GM12892 (cell line): ENCODE data around the gene HSPD1. TPM values are rescaled to one million over a fixed set of nuclear protein-coding genes. Genes with fewer than 3 reads are reported as not detected.
A peak's percentile ranks its signal among the peaks of the same experiment; 100 is the strongest.

Source experiments
- DNase-seq: peaks from one replicate; pipeline ENCODE4 v3.0.0; 2011; ENCODE audit not compliant: insufficient read length
- FAIRE-seq: peaks from 2 replicates; lab custom pipeline; 2011; peaks lifted over from hg19 to GRCh38; lab: Jason Lieb, UNC
- POLR2A ChIP-seq: IDR thresholded peaks from 2 replicates; pipeline ENCODE4 v1.6.1; 2011; ENCODE audit warnings: low read depth, low read length, control low read depth
- POLR2AphosphoS5 ChIP-seq: IDR thresholded peaks from 2 replicates; pipeline ENCODE4 v1.6.1; 2011; ENCODE audit warnings: low read depth, low read length, control low read depth
- TAF1 ChIP-seq: IDR thresholded peaks from 2 replicates; pipeline ENCODE4 v1.6.1; 2011; ENCODE audit warnings: low read depth, mild to moderate bottlenecking, control low read depth, low read length, borderline replicate concordance
- polyA plus RNA-seq: library from polyadenylated mRNA; unstranded; fragments of >200 nt; gene quantifications from one replicate; pipeline ENCODE4 v1.2.1, GENCODE V29; 2012; ENCODE audit warnings: missing spikeins, inconsistent platforms; ENCODE audit not compliant: missing spikeins

HSPD1 gene
- 524 TPM for polyA plus RNA-seq

DNA sequence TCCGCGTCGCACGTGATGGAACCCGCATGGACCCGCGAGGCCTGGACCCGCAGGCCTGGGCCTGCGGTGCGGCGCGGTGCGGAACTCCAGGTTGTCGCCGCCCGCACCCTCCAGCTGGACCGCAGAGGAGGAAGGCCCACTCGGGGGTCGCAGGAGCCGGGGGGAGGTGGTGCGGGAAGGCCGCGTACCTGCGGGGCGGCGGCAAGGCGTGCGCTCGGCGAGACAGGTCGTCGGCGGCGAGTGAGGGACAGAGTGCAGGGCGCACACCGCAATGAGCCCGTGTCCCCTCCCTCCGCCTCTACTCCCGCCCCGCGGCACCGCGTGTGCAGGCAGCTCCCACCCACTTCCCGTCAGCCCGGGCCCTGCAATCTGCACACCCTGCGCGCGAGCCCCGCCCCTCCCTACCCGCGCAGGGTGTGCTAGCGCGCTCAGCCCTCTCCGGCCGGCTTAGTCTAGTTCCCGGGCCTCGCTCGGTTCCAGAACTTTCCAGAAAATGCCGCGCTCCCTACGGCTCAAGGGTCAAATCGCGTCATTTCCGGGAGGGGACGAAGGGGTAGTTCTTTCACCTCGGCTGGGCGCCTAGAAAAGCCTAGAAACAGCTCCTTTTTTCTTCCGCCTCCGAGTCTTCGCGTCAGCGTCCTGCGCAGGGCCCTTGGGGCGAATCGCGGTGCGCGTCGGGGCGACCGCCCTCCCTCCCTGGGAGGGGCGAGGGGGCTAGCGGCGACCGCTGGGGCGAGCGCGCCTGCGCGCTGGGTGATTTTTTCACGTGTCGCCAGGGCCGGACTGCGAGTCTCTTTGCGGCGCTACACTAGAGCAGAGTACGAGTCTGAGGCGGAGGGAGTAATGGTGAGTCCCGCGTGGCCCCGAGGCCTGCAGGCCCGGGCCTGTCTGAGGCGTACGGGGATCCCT lies at the start of gene HSPD1, which contains the start of gene HSPE1:
HSPD1 (minus strand) TSS at position 247 of the 909 bp plus-strand sequence. CDS start 992 bp downstream, outside the sequence.
HSPE1 (plus strand) TSS at position 786 of the 909 bp plus-strand sequence; CDS start at position 844, 58 bp downstream.
- peak; percentile 97 for FAIRE-seq
- TF ChIP-seq POLR2A: peak; percentile 96
- peak; percentile 93 for TF ChIP-seq TAF1
- TF ChIP-seq POLR2AphosphoS5: peak; percentile 98
- peak; percentile 84 for DNase-seq

DNA sequence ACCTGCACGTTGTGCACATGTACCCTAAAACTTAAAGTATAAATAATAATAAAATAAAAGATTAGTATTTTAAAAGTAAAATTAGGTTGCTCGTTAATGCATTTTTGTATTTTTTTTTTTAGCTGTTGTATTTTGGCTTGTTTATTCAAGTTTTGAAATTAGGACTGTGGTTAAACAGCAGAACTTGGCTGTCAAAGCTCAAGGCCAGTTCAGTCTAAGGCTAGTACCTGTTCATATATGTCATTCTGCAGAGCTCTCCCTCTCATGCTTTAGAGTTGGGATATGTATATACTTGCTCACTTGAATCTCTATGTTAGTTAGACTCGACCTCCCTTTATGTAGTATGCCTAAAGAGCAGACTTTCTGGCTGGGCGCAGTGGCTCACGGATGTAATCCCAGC lies 48.9 kb upstream of the HSPD1 start:
- DNase-seq (no peak), FAIRE-seq (no peak)
- no peak for TF ChIP-seq TAF1
- no peak for TF ChIP-seq POLR2AphosphoS5
- TF ChIP-seq POLR2A: no peak

DNA sequence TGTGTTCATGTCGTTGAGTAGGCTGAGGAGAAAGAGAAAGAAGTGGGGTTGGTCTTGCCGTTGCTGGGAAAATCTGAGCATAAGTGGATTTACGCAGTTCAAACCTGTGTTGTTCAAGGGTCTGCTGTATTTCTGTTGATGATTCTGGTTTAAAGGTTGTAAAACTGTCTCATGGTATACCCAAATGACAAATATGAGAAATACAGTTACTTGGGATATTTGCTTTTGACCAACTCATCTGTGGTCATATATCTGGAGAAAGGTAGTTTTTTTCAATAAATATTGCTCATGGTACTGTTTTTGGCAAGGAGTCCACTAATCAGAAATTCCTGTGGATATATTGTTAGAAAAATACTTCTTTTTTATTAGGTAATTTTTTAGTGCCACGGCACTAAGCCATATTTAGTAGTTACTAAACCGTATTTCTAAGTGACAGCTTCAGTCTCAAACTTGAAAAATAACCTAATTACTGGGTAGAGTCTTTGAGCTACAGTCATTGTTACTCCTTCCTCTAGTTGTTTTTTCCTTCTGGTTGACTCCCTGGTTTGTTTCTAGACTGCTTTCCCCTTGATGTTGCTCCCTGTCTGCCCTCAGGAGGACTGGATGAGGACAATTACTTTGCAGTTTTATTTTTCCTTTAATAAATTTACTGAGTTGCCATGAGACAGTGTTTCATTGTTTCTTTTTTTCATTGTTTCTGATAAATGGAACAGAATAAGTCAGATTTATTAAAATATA lies 47.7 kb upstream of the HSPD1 start:
- no peak for DNase-seq
- no peak for FAIRE-seq
- TF ChIP-seq TAF1 (no peak), POLR2AphosphoS5 (no peak), POLR2A (no peak)

DNA sequence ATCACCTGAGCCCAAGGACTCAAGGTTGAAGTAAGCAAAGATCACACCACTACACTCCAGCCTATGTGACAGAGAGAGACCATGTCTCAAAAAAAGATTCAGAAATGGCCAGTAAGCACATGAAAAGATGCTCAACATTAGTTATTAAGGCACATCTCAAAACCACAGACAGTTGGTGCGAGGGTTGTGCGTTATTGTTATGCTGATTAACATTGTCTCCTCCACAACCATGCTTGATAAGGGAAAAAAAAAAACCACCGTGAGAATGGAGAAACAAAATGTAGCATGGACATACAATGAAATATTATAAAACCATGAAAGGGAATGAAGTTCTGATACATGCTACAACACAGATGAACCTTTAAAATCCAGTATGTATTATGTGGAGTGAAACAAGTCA lies 43.6 kb upstream of the HSPD1 start:
- FAIRE-seq (no peak), DNase-seq (no peak)
- TF ChIP-seq POLR2AphosphoS5 (no peak), POLR2A (no peak), TAF1 (no peak)

DNA sequence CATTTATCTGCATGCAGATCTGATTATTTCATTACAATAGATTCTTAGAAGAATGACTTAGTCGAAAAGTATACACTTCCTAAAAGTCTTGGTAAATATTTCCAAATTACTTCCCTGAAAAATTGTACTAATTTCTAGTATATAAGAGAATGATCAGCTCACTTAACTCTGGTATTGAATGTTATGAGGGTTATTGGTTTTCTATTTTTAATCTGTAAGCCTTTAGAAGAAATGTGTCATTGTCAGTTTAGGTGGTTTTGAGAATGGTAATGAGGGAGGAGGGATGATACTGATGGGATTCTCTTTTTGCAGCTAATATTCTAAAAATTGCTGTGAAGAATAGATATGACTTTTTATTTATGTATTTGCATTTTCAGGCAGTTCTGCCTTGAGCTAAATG lies 40.1 kb upstream of the HSPD1 start:
- DNase-seq (no peak), FAIRE-seq (no peak)
- no peak for TF ChIP-seq TAF1
- TF ChIP-seq POLR2AphosphoS5: no peak
- TF ChIP-seq POLR2A: no peak

DNA sequence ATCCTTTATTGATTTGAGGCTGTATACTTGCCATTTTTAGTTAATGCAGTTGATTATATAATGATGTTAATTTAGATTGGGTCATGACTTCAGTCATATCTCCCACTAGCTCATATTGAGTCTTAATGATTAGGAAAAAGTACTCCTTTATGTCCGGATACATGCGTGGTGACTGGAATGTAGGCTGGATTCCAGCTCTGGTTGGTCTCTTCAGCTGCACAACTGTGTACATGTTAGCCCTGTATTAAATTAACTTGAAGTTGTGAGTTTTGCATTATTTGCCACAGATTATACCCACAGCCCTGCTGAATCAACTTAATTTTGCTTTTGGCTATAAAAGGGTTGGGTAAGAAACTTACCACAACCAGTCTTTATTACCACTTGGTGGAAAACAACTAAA lies 38.8 kb upstream of the HSPD1 start:
- no peak for DNase-seq
- no peak for TF ChIP-seq POLR2AphosphoS5
- no peak for TF ChIP-seq TAF1
- no peak for TF ChIP-seq POLR2A
- no peak for FAIRE-seq

DNA sequence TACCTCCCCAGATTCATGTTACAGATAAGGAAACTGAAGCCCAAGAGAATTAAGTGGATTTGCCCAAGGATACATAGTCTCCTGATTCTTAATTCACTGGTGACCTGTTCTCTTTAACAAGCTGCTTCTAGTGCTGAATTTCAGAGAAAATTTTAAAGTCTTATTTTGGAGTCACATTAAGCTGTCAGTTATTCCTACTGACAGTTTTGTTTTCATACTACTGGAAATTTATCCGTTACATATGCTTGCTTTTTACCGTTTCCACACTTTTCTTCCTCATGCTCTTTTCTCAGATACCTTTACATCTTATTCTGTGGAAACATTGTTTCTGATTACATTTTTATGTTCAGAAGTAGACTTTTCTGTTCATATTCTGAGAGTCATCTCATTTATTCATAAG lies 17.5 kb upstream of the HSPD1 start:
- TF ChIP-seq TAF1 (no peak), POLR2A (no peak), POLR2AphosphoS5 (no peak)

DNA sequence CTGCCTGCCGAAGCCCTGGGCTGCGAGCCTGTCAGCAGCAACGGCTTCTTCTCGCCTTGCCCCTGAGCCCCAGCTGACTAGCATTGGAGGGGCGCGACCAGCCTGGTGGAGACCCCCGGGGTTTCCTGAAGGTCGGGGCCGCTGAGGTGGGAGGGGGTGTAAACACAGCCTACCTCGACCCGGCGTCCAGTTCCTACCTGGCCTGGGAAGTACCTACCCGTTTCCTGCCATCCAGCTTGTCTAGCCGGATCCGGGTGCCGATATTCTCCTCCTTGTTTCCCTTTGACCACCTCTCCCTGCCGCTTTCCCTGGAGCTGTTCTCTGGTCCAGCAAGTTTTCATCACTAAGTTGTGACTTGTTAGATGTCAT lies 16.7 kb upstream of the HSPD1 start:
- TF ChIP-seq TAF1: no peak
- no peak for TF ChIP-seq POLR2A
- no peak for TF ChIP-seq POLR2AphosphoS5
- FAIRE-seq: no peak
- DNase-seq: peak; percentile 12

More for the DNA sequence above, 17.5 kb upstream of the HSPD1 start:
- FAIRE-seq: peak; percentile 30
- no peak for DNase-seq

DNA sequence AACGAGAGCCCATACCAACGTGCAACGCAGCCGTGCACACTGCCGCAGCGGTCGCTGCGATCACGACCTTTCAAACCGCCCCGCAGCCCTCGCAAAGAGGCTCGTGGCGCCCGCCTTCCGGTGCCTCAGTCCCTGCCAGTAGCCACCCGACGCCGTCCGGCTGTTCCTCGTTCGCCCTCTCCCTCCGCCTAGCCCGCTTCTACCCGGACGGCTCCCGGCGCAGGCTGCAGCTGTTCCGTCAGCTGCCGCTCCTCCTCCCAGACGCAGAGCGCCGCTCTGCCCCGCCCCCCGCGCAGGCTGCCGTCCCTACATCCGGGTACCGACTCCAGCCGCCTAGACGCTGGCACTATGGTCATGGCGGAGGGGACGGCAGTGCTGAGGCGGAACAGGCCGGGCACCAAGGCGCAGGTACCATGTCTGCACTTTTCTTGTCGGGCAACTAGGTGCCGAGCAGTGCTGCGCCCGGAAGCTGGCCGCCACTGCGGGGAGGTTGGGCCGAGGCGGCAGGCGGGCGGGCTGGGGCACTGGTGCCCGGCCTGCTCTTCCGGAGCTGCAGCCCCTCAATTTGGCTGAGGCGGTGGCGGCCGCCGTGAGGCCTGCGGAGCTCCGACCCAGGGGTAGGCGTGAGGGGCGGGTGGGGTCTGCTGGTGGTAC lies 16.2 kb upstream of the HSPD1 start, which contains the start of gene MOB4:
MOB4 (plus strand) TSS at position 328 of the 654 bp plus-strand sequence; CDS start at position 349, 21 bp downstream.
- DNase-seq: peak; percentile 88
- peak; percentile 93 for FAIRE-seq
- TF ChIP-seq POLR2AphosphoS5: peak; percentile 92
- TF ChIP-seq POLR2A: peak; percentile 94
- TF ChIP-seq TAF1: peak; percentile 90

DNA sequence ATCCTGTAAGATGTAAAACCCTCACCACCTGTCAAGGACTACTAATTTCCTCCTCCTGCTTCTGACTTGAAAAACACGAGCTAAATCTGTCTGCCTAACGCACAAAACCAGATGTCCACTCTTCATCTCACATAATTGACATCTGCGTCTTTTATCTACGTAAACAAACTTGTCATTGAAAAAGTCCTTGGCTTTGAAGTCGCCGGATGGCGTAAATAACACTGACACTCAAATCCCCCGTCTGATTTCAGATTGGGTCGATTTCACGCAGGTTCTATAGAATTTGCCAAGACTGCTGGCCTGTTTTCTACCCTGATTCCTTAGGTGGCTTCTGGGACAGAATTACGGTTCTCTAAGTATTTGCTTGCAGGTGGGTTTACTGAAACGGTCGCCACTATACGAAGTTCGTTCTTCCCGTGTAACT lies 15.7 kb upstream of the HSPD1 start:
- no peak for TF ChIP-seq POLR2A
- TF ChIP-seq TAF1: no peak
- TF ChIP-seq POLR2AphosphoS5: no peak
- peak; percentile 30 for FAIRE-seq
- DNase-seq: no peak

DNA sequence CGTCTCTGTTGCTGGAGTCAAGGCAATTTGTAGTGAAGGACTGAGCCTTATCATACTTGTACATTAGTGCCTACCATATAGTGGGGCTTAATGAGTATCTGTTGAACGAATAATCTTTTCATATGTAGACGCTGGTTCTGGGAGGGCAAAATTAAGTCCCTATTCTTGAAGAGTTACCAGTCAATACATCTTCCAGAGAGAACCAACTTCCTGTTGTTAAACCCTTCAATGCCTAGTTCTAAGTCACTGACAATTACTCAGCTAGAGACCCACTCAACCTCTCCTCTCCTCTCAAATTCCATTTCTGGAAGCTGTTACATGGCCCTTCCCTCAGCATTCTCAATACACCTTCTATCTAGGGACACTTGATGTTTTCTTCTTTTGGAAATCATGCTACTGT lies 15.1 kb upstream of the HSPD1 start:
- TF ChIP-seq POLR2AphosphoS5 (no peak), POLR2A (no peak), TAF1 (no peak)
- FAIRE-seq: peak; percentile 53
- no peak for DNase-seq
